AG04450 (cell line): ENCODE data around the gene KIF5C. TPM values are rescaled to one million over a fixed set of nuclear protein-coding genes. Genes with fewer than 3 reads are reported as not detected.

ENCODE experiments used
- CTCF ChIA-PET: fragments of 300-600, 350-600 bp; formaldehyde crosslinking; extraction: SDS; loops from one replicate; lab custom pipeline; 2022; ENCODE audit warnings: antibody characterized with exemption, inconsistent platforms; lab: Charles Lee
- POLR2A ChIA-PET: fragments of 350-600 bp; formaldehyde crosslinking; extraction: SDS; loops from one replicate; lab custom pipeline; 2021; ENCODE audit warnings: antibody characterized with exemption, inconsistent platforms; lab: Yijun Ruan, JAX
- DNase-seq: peaks from one replicate; pipeline ENCODE4 v3.0.0-alpha.2; 2011; ENCODE audit warnings: low read depth, low spot score
- H3K27ac ChIP-seq: one replicate; pipeline ENCODE4 v1.5.1; 2012; ENCODE audit warnings: low read depth, low read length, control low read depth
- H3K27me3 ChIP-seq: one replicate; pipeline ENCODE4 v1.6.0; 2012; ENCODE audit warnings: low read length; ENCODE audit not compliant: control insufficient read depth, insufficient read depth
- H3K4me3 ChIP-seq: 2 replicates; pipeline ENCODE4 v1.5.1; 2011; ENCODE audit warnings: mild to moderate bottlenecking, low read depth, low read length, control low read depth
- H3K9me3 ChIP-seq: 2 replicates; pipeline ENCODE4 v1.5.1; 2012; ENCODE audit warnings: low read length; ENCODE audit not compliant: control insufficient read depth, insufficient read depth
- CTCF ChIP-seq: IDR thresholded peaks from 2 replicates; pipeline ENCODE4 v1.5.1; 2011; ENCODE audit warnings: low read depth, low read length, control low read depth, inconsistent platforms
- polyA plus RNA-seq: library from polyadenylated mRNA; depleted of rRNA; stranded (reverse); fragments of >200 nt; gene quantifications from 2 replicates; pipeline ENCODE4 v1.2.3, GENCODE V29; 2011

The KIF5C gene
- polyA plus RNA-seq, 1 experiment: 0.12 TPM

GRCh38 chr2:148876595-148877402 is 1.8 kb downstream of the KIF5C start:
- CTCF ChIA-PET: interaction anchor here (0.6 to 0.9 kb wide), 2 partner anchors 62 to 998 kb away, joined by 3 to 8 read pairs; no protein-coding TSS in a partner anchor
- no peak for TF ChIP-seq CTCF
- Histone ChIP-seq H3K27ac (no peak overlapping the region), H3K27me3 (peaks cover 27% of the 10 kb centered on the region), H3K4me3 (no peak overlapping the region), H3K9me3 (no peaks in the 10 kb centered on the region; the same call in 1 of the 2 replicates)
- POLR2A ChIA-PET: no interaction called here
- DNase-seq: no peak

GRCh38 chr2:148877403-148877740 is 2.3 kb downstream of the KIF5C start:
- H3K4me3 ChIP-seq: no peak overlapping the region
- H3K27me3 ChIP-seq: peaks cover 27% of the 10 kb centered on the region
- ChIA-PET CTCF (interaction anchor here (0.6 to 0.9 kb wide), 4 partner anchors 11 to 999 kb away, joined by 3 to 8 read pairs (median 4); no protein-coding TSS in a partner anchor), POLR2A (no interaction called here)
- H3K27ac ChIP-seq: no peak overlapping the region
- no peak for TF ChIP-seq CTCF
- H3K9me3 ChIP-seq: no peaks in the 10 kb centered on the region; the same call in 1 of the 2 replicates
- DNase-seq: no peak

GRCh38 chr2:148880636-148881035 is 5.6 kb downstream of the KIF5C start:
- Histone ChIP-seq H3K27me3 (peaks cover 22% of the 10 kb centered on the region), H3K27ac (no peak overlapping the region), H3K4me3 (no peak overlapping the region), H3K9me3 (no peaks in the 10 kb centered on the region; the same call in 1 of the 2 replicates)
- POLR2A ChIA-PET: no interaction called here
- CTCF ChIA-PET: interaction anchor here (1.2 kb wide), 1 partner anchor 136 kb away, joined by 3 read pairs; no protein-coding TSS in a partner anchor
- DNase-seq: no peak
- no peak for TF ChIP-seq CTCF

GRCh38 chr2:148882051-148882450 is 7.0 kb downstream of the KIF5C start:
- ChIA-PET POLR2A (no interaction called here), CTCF (interaction anchor here (0.6 kb wide), 1 partner anchor 362 kb away, joined by 3 read pairs; no protein-coding TSS in a partner anchor)
- Histone ChIP-seq H3K9me3 (no peaks in the 10 kb centered on the region), H3K27me3 (peaks cover 12% of the 10 kb centered on the region), H3K27ac (no peak overlapping the region), H3K4me3 (no peak overlapping the region)
- TF ChIP-seq CTCF: no peak
- DNase-seq: no peak

GRCh38 chr2:148885209-148885608 is 10.2 kb downstream of the KIF5C start:
- Histone ChIP-seq H3K27me3 (peaks cover 16% of the 10 kb centered on the region), H3K4me3 (no peak overlapping the region), H3K9me3 (no peaks in the 10 kb centered on the region; the same call in 1 of the 2 replicates), H3K27ac (no peak overlapping the region)
- ChIA-PET POLR2A (no interaction called here), CTCF (no interaction called here)
- TF ChIP-seq CTCF: no peak
- no peak for DNase-seq
